AG09319 (cell line): ENCODE measurements around the gene LRRC26.

ENCODE experiments used
- DNase-seq: peaks from one replicate; pipeline ENCODE4 v3.0.0-alpha.2; 2010; ENCODE audit warnings: low read depth; ENCODE audit errors: extremely low read depth
- CTCF ChIP-seq: IDR thresholded peaks from 2 replicates; pipeline ENCODE4 v1.5.1; 2011; ENCODE audit warnings: low read depth, mild to moderate bottlenecking, inconsistent platforms, low read length, moderate library complexity

Gene LRRC26

GRCh38 chr9:137163365-137163715 is 6.5 kb downstream of the LRRC26 start:
- DNase-seq, result no peak

GRCh38 chr9:137162505-137163364 is 7.1 kb downstream of the LRRC26 start:
- TF ChIP-seq CTCF, result no peak
- DNase-seq, result no peak

More at GRCh38 chr9:137163365-137163715, 6.5 kb downstream of the LRRC26 start:
- TF ChIP-seq CTCF, result no peak

GRCh38 chr9:137161558-137162486 is 8.0 kb downstream of the LRRC26 start:
- no peak for TF ChIP-seq CTCF
- DNase-seq, result no peak

- DNase-seq, result no peak
- TF ChIP-seq CTCF, result no peak
Measured at GRCh38 chr9:137160716-137161557, 8.9 kb downstream of the LRRC26 start.

GRCh38 chr9:137160054-137160425 is 9.8 kb downstream of the LRRC26 start:
- TF ChIP-seq CTCF, result no peak
- DNase-seq, result no peak

- no peak for DNase-seq
- no peak for TF ChIP-seq CTCF
Measured at GRCh38 chr9:137159105-137160053, 10.5 kb downstream of the LRRC26 start.
